HFFc6 (cell line): Measurements from ENCODE around the gene BMP7. TPM values are rescaled to one million over a fixed set of nuclear protein-coding genes. Genes with fewer than 3 reads are reported as not detected.

Source experiments
- DNase-seq: peaks from one replicate; pipeline ENCODE4 v3.0.0-alpha.2; 2018
- H3K27ac Mint-ChIP-seq: 2 replicates; pipeline ENCODE4 v1.8.0; 2020; ENCODE audit warnings: mild to moderate bottlenecking, mixed read lengths
- H3K27me3 Mint-ChIP-seq: 2 replicates; pipeline ENCODE4 v1.8.0; 2021; ENCODE audit warnings: mild to moderate bottlenecking, moderate library complexity, mixed read lengths; ENCODE audit not compliant: insufficient read depth
- H3K36me3 Mint-ChIP-seq: 2 replicates; pipeline ENCODE4 v1.8.0; 2021; ENCODE audit warnings: low read depth, mixed read lengths
- H3K4me1 Mint-ChIP-seq: 2 replicates; pipeline ENCODE4 v1.8.0; 2020; ENCODE audit warnings: low read depth, mixed read lengths
- H3K4me3 Mint-ChIP-seq: 2 replicates; pipeline ENCODE4 v1.8.0; 2020; ENCODE audit warnings: mild to moderate bottlenecking, moderate library complexity, mixed read lengths
- H3K9me3 Mint-ChIP-seq: 2 replicates; pipeline ENCODE4 v1.8.0; 2020; ENCODE audit warnings: mild to moderate bottlenecking, mixed read lengths
- total RNA-seq, 6 experiments: library from RNA; stranded (reverse); fragmentation: NEBNext Ultra II Directional; extraction: Animal tissue kit (Norgen Biotek cat#: 25700); gene quantifications; 2 replicates in 1 of 6; 3 replicates in 5 of 6; pipeline ENCODE4 v1.2.3, GENCODE V29; 2021
- TF ChIP-seq, protein P1 (sequence below): fragments of 200-600 bp; sonication (generic); IDR thresholded peaks from 2 replicates; pipeline ENCODE4 v1.5.0; 2021; ENCODE audit warnings: antibody characterized with exemption, mild to moderate bottlenecking

Gene BMP7
- total RNA-seq, 6 experiments from 2014 or later: not detected

DNA sequence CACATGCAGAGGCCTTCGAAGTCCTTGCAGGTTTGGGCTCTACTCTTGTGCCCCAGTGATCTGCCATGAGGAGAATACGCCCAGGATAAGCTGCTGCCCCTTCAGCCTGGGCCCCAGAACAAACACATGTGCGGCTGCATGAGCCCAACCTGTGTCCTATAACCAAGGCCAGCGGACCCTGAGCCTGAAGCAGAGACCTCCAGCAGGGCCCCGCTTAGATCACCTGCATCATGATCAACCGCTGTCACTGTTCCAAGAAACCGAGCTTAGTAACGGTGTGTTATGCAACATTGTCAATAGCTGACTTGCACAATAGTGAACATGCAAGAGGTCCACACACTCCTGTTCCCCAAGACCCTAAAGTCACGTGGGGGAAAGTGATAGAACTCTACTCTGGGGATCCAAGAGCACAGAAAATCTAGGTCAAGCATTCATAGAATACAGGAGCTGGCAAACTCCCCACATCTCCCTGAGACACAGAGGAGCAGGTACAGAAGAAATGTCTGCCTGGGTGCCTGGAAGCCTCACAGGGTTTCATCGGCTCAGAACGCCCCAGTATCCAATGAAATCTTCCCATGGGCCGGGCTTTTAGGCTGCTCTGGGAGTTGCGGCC is 136.2 kb downstream of the BMP7 start:
- Mint-ChIP-seq H3K36me3 (no peaks in the 10 kb centered on the region), H3K4me3 (no peak overlapping the region), H3K9me3 (no peaks in the 10 kb centered on the region; the same call in 1 of the 2 replicates), H3K4me1 (no peaks in the 10 kb centered on the region; the same call in 1 of the 2 replicates), H3K27ac (no peak overlapping the region), H3K27me3 (peaks cover 26% of the 10 kb centered on the region)
- DNase-seq: no peak
- TF ChIP-seq, protein P1, sequence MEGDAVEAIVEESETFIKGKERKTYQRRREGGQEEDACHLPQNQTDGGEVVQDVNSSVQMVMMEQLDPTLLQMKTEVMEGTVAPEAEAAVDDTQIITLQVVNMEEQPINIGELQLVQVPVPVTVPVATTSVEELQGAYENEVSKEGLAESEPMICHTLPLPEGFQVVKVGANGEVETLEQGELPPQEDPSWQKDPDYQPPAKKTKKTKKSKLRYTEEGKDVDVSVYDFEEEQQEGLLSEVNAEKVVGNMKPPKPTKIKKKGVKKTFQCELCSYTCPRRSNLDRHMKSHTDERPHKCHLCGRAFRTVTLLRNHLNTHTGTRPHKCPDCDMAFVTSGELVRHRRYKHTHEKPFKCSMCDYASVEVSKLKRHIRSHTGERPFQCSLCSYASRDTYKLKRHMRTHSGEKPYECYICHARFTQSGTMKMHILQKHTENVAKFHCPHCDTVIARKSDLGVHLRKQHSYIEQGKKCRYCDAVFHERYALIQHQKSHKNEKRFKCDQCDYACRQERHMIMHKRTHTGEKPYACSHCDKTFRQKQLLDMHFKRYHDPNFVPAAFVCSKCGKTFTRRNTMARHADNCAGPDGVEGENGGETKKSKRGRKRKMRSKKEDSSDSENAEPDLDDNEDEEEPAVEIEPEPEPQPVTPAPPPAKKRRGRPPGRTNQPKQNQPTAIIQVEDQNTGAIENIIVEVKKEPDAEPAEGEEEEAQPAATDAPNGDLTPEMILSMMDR: no peak

- H3K27me3 Mint-ChIP-seq: peaks cover 27% of the 10 kb centered on the region
- no peaks in the 10 kb centered on the region; the same call in 1 of the 2 replicates for H3K9me3 Mint-ChIP-seq
- H3K4me1 Mint-ChIP-seq: no peaks in the 10 kb centered on the region; the same call in 1 of the 2 replicates
- DNase-seq: no peak
- no peak overlapping the region for H3K27ac Mint-ChIP-seq
- H3K36me3 Mint-ChIP-seq: no peaks in the 10 kb centered on the region
- no peak overlapping the region for H3K4me3 Mint-ChIP-seq
- TF ChIP-seq, protein P1: no peak
Measured at GRCh38 chr20:57129303-57129702, 137.1 kb downstream of the BMP7 start.

- DNase-seq: no peak
- Mint-ChIP-seq H3K4me1 (no peaks in the 10 kb centered on the region; the same call in 1 of the 2 replicates), H3K4me3 (no peak overlapping the region), H3K27ac (no peak overlapping the region), H3K27me3 (peaks cover 22% of the 10 kb centered on the region), H3K9me3 (no peaks in the 10 kb centered on the region; the same call in 1 of the 2 replicates), H3K36me3 (no peaks in the 10 kb centered on the region)
- TF ChIP-seq, protein P1: no peak
Measured at GRCh38 chr20:57128044-57128757, 138.2 kb downstream of the BMP7 start.

- Mint-ChIP-seq H3K4me3 (no peak overlapping the region), H3K36me3 (no peaks in the 10 kb centered on the region), H3K27me3 (peaks cover 10% of the 10 kb centered on the region), H3K27ac (no peak overlapping the region), H3K9me3 (no peaks in the 10 kb centered on the region; the same call in 1 of the 2 replicates), H3K4me1 (no peaks in the 10 kb centered on the region; the same call in 1 of the 2 replicates)
- TF ChIP-seq, protein P1: no peak
- DNase-seq: no peak
Measured at GRCh38 chr20:57126481-57127092, 139.9 kb downstream of the BMP7 start.

DNA sequence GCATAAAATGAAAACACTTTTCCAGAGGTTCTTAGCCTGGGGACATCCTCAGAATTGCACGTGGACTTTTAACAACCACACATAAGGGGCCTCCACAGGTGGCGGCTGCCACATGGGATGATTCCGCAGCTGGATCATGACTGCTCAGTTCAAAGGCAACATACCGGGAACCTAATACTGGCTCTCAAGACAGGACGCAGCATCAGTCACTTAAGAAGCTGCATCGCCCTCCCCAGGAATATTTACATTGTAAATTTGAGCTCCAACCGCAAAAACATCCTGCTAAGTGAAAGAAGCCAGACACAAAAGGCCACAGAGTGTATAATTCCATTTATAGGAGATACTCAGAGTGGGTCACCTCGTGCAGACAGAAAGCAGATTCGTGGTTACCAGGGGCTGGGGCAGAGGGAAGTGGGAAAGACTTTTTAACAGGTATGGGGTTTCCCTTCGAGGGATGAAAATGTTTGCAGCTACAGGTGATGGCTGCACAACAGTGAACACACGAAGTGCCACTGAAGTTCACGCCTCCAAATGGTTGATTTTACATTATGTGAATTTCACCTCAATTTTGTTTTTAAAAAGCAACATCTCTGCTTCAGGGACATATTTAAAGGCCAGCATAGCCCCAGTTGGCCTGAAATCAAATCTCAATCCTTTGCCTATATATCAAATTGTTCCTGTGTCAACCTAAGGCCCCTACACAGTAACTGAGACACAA is 141.5 kb downstream of the BMP7 start:
- no peaks in the 10 kb centered on the region; the same call in 1 of the 2 replicates for H3K4me1 Mint-ChIP-seq

More for the DNA sequence above, 141.5 kb downstream of the BMP7 start:
- TF ChIP-seq, protein P1: no peak
- H3K36me3 Mint-ChIP-seq: no peaks in the 10 kb centered on the region
- no peak for DNase-seq
- peaks cover 12% of the 10 kb centered on the region for H3K27me3 Mint-ChIP-seq
- H3K4me3 Mint-ChIP-seq: no peak overlapping the region
- H3K27ac Mint-ChIP-seq: no peak overlapping the region
- H3K9me3 Mint-ChIP-seq: no peaks in the 10 kb centered on the region; the same call in 1 of the 2 replicates
